Measurements from ENCODE around the gene SLC24A3.

Gene SLC24A3

DNA sequence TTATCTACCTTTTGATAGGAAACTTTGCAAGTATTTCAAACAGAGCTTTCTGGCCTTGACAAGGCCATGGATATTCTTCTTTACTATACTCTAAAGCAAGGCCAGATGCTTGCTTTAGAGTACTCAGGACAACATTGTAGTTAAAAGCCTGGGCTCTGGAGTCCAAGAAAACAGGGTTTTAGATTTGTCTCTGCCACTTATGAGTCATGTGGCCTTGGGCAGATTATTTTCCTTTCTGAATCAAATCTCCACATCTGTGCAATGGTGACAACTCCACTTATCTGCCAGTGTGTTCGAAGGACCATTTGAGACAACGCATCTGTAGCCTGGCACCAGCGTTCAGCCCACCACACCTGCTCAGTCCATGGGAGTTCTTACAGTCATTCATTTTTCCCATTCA lies 279.7 kb downstream of the SLC24A3 start:
- Histone ChIP-seq H3K79me2 (ENCODE audit: low read length) (no peaks in the 10 kb centered on the region), H3K27me3 (ENCODE audit: low read depth, low read length) (peaks cover 47% of the 10 kb centered on the region), H3K9me3 (ENCODE audit: insufficient read depth, low read length) (no peaks in the 10 kb centered on the region; the same call in 1 of the 2 replicates), H2AFZ (ENCODE audit: low read depth, low read length) (no peak overlapping the region), H3K4me1 (ENCODE audit: low read length) (no peaks in the 10 kb centered on the region), H3K4me3 (ENCODE audit: low read length) (no peak overlapping the region), H3K9ac (ENCODE audit: low read length) (no peak overlapping the region), H3K36me3 (replicated peaks; ENCODE audit: low read depth, low read length) (no peaks in the 10 kb centered on the region), H4K20me1 (ENCODE audit: insufficient read depth, low read length) (no peaks in the 10 kb centered on the region), H3K27ac (ENCODE audit: low read length) (no peak overlapping the region), H3K4me2 (ENCODE audit: low read length) (no peak overlapping the region)
- TF ChIP-seq EZH2phosphoT487 (IDR thresholded peaks at IDR 0.05; ENCODE audit: low read depth) (no peak), CTCF (IDR thresholded peaks at IDR 0.05; ENCODE audit: low read depth, low read length) (no peak)

DNA sequence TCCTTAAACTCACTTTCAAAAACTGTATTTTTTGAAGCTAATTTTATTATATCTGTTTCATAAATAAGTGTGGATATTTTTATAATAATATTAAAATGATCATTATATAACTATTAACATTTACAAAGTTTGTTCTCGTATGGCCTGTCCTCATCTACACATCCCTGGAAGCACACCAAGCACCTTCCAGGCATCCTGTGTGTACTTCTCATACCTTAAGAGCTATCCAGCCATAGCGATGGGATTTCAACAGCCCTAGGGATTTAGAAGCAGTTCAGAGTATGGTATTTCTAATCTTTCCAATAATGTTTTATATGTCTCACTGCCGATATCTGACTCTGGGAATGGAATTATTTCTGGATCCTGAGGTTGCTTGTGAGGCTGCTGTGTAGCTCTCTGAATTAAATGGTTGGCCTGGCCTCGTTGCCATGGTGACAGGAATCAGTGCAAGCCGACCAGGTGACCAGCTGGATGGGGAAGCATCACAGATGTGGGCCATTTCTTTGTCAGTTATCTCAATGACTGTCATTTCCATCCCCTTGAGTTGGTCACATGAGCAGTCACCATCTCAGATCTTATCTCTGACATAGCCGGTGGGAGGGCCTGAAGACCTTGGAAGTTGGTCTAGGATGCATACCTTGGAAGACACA lies 280.4 kb downstream of the SLC24A3 start:
- Histone ChIP-seq H2AFZ (ENCODE audit: low read depth, low read length) (no peak overlapping the region), H4K20me1 (ENCODE audit: insufficient read depth, low read length) (no peaks in the 10 kb centered on the region), H3K79me2 (ENCODE audit: low read length) (no peaks in the 10 kb centered on the region), H3K27ac (ENCODE audit: low read length) (no peak overlapping the region), H3K4me3 (ENCODE audit: low read length) (no peak overlapping the region), H3K4me2 (ENCODE audit: low read length) (no peak overlapping the region), H3K9ac (ENCODE audit: low read length) (no peak overlapping the region), H3K27me3 (ENCODE audit: low read depth, low read length) (peaks cover 41% of the 10 kb centered on the region), H3K9me3 (ENCODE audit: insufficient read depth, low read length) (no peaks in the 10 kb centered on the region; the same call in 1 of the 2 replicates), H3K4me1 (ENCODE audit: low read length) (no peaks in the 10 kb centered on the region), H3K36me3 (replicated peaks; ENCODE audit: low read depth, low read length) (no peaks in the 10 kb centered on the region)
- TF ChIP-seq EZH2phosphoT487 (IDR thresholded peaks at IDR 0.05; ENCODE audit: low read depth) (no peak), CTCF (IDR thresholded peaks at IDR 0.05; ENCODE audit: low read depth, low read length) (no peak)

GRCh38 chr20:19493794-19494495 lies 281.5 kb downstream of the SLC24A3 start:
- TF ChIP-seq EZH2phosphoT487 (IDR thresholded peaks at IDR 0.05; ENCODE audit: low read depth): no peak
- no peak for TF ChIP-seq CTCF (IDR thresholded peaks at IDR 0.05; ENCODE audit: low read depth, low read length)
- Histone ChIP-seq H3K79me2 (ENCODE audit: low read length) (no peaks in the 10 kb centered on the region), H3K4me2 (ENCODE audit: low read length) (no peak overlapping the region), H3K27ac (ENCODE audit: low read length) (no peak overlapping the region), H3K36me3 (replicated peaks; ENCODE audit: low read depth, low read length) (no peaks in the 10 kb centered on the region), H2AFZ (ENCODE audit: low read depth, low read length) (no peak overlapping the region), H4K20me1 (ENCODE audit: insufficient read depth, low read length) (no peaks in the 10 kb centered on the region), H3K27me3 (ENCODE audit: low read depth, low read length) (peaks cover 36% of the 10 kb centered on the region), H3K4me1 (ENCODE audit: low read length) (no peaks in the 10 kb centered on the region), H3K4me3 (ENCODE audit: low read length) (no peak overlapping the region), H3K9me3 (ENCODE audit: insufficient read depth, low read length) (no peaks in the 10 kb centered on the region; the same call in 1 of the 2 replicates), H3K9ac (ENCODE audit: low read length) (no peak overlapping the region)

DNA sequence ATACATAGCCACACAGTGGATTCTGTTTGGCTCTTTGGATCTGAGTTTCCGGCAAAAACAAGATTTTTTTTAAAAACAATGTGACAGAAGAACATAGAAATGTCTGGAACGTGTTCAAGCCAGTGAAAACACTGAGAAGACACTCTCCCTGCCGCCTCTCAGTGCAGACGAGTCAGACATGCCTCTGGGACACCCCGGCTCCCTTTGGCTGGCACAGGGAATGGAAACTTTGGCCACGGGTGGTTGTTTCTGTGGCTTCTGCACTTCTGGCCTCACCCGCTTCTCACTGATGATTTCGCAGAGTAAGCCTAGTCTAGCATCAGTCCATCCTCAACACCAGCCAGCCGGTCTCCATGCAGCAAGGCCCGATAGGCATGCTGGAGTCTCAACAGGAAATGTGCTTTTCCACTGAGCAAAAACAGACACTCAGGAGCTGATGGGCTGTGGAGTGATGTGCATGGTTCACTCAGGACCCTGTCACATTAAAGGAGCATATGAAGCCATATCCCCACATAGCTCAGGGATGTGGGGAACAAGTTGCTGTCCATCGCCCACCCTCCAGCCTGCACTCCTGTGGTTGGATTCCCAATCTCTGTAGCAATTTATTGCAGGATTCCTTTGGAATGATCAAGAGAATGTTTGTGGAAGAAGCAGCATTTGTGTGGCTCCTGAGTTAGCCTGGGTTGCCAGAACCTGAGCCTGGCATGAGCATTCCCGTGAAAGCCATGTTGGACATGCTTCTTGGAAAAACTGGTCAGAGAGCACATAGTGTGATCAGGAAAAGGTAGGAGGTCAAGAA lies 283.7 kb downstream of the SLC24A3 start:
- no peaks in the 10 kb centered on the region; the same call in 1 of the 2 replicates for H3K9me3 ChIP-seq (ENCODE audit: insufficient read depth, low read length)
- H3K79me2 ChIP-seq (ENCODE audit: low read length): no peaks in the 10 kb centered on the region
- H3K27ac ChIP-seq (ENCODE audit: low read length): no peak overlapping the region
- H3K4me3 ChIP-seq (ENCODE audit: low read length): no peak overlapping the region
- no peaks in the 10 kb centered on the region for H3K36me3 ChIP-seq (replicated peaks; ENCODE audit: low read depth, low read length)
- no peak overlapping the region for H2AFZ ChIP-seq (ENCODE audit: low read depth, low read length)
- H3K4me1 ChIP-seq (ENCODE audit: low read length): no peaks in the 10 kb centered on the region
- TF ChIP-seq EZH2phosphoT487 (IDR thresholded peaks at IDR 0.05; ENCODE audit: low read depth) (no peak), CTCF (IDR thresholded peaks at IDR 0.05; ENCODE audit: low read depth, low read length) (no peak)
- peaks cover 31% of the 10 kb centered on the region for H3K27me3 ChIP-seq (ENCODE audit: low read depth, low read length)
- no peak overlapping the region for H3K4me2 ChIP-seq (ENCODE audit: low read length)
- no peaks in the 10 kb centered on the region for H4K20me1 ChIP-seq (ENCODE audit: insufficient read depth, low read length)
- no peak overlapping the region for H3K9ac ChIP-seq (ENCODE audit: low read length)
